K562 (cell line): ENCODE data around the gene PAN3. TPM values are rescaled to one million over a fixed set of nuclear protein-coding genes. Genes with fewer than 3 reads are reported as not detected.

Experiments
- GATAD2A ChIP-seq: fragments of 450-650 bp; IDR thresholded peaks from 2 replicates; pipeline ENCODE4 v1.6.1; 2017
- HBP1 ChIP-seq: fragments of 450-650 bp; formaldehyde crosslinking; IDR thresholded peaks from 2 replicates; pipeline ENCODE4 v1.4.0; 2022; ENCODE audit warnings: missing genetic modification characterization
- HDAC8 ChIP-seq: fragments of 450-650 bp; IDR thresholded peaks from 2 replicates; pipeline ENCODE4 v1.6.1; 2016; ENCODE audit warnings: mild to moderate bottlenecking, missing genetic modification characterization, moderate library complexity, missing compliant biosample characterization
- ZNF124 ChIP-seq: sonication (generic); formaldehyde crosslinking; IDR thresholded peaks from 2 replicates; pipeline ENCODE4 v1.8.1; 2022; ENCODE audit warnings: missing genetic modification reagents
- ZNF644 ChIP-seq: fragments of 200-800 bp; sonication (Bioruptor generic); IDR thresholded peaks from 2 replicates; pipeline ENCODE4 v1.6.1; 2016; ENCODE audit warnings: low read depth, missing genetic modification characterization, missing compliant biosample characterization
- ZNF77 ChIP-seq: fragments of 250-450 bp; sonication (Bioruptor Pico); IDR thresholded peaks from 2 replicates; pipeline ENCODE4 v1.5.0; 2020
- polyA plus RNA-seq, 8 experiments: library from polyadenylated mRNA; depleted of rRNA in 4 of 8; stranded (reverse) in 5 of 8; unstranded in 3 of 8; fragments of >200 nt; fragmentation: Nextera tagmentation in 2 of 8; fragmentation: Illumina TruSeq in 1 of 8; extraction: Ambion mirVana in 2 of 8; extraction: Trizol in 1 of 8; gene quantifications; 2 replicates each; pipeline versions ENCODE4 v1.2.1 to v1.2.3, GENCODE V29; 2011 to 2014; ENCODE audit warnings: inconsistent platforms in 1 of 8, missing spikeins in 1 of 8
- total RNA-seq, 7 experiments: library from RNA; depleted of rRNA in 6 of 7; stranded (reverse); fragments of >200 nt in 6 of 7; fragmentation: Illumina TruSeq in 2 of 7; extraction: Trizol in 2 of 7; gene quantifications; 2 replicates each; pipeline versions ENCODE4 v1.2.1 to v1.2.3, GENCODE V29; 2011 to 2021; ENCODE audit warnings: low replicate concordance in 1 of 7
- TF ChIP-seq, protein P1 (sequence below): sonication (generic); formaldehyde crosslinking; IDR thresholded peaks from 2 replicates; pipeline ENCODE4 v1.8.0; 2022; ENCODE audit warnings: missing genetic modification reagents, mild to moderate bottlenecking, borderline replicate concordance
- TF ChIP-seq, protein P2 (sequence below): IDR thresholded peaks from 2 replicates; pipeline ENCODE4 v1.6.1; 2014; ENCODE audit warnings: antibody characterized with exemption
- TF ChIP-seq, protein P3 (sequence below), 2 experiments: fragments of 450-650 bp; IDR thresholded peaks; 2 replicates each; pipeline ENCODE4 v1.6.1; 2016; ENCODE audit warnings: mild to moderate bottlenecking in 2 of 2, borderline replicate concordance in 1 of 2, low read depth in 1 of 2, moderate library complexity in 1 of 2
- TF ChIP-seq, protein P4 (sequence below): fragments of 250-450 bp; sonication (Bioruptor Pico); IDR thresholded peaks from 2 replicates; pipeline ENCODE4 v1.8.0; 2022; ENCODE audit warnings: inconsistent platforms, mild to moderate bottlenecking, moderate library complexity, borderline replicate concordance
- TF ChIP-seq, protein P5 (sequence below): fragments of 250-450 bp; sonication (Bioruptor Pico); IDR thresholded peaks from 2 replicates; pipeline ENCODE4 v1.6.1; 2021; ENCODE audit warnings: mild to moderate bottlenecking

PAN3 gene
- total and polyA plus RNA-seq, 9 of the 15 experiments (the other 6 are each of a cell fraction or from before 2014, with no cell fraction given) = 7.2 to 19.9 (median 11.6) TPM

DNA sequence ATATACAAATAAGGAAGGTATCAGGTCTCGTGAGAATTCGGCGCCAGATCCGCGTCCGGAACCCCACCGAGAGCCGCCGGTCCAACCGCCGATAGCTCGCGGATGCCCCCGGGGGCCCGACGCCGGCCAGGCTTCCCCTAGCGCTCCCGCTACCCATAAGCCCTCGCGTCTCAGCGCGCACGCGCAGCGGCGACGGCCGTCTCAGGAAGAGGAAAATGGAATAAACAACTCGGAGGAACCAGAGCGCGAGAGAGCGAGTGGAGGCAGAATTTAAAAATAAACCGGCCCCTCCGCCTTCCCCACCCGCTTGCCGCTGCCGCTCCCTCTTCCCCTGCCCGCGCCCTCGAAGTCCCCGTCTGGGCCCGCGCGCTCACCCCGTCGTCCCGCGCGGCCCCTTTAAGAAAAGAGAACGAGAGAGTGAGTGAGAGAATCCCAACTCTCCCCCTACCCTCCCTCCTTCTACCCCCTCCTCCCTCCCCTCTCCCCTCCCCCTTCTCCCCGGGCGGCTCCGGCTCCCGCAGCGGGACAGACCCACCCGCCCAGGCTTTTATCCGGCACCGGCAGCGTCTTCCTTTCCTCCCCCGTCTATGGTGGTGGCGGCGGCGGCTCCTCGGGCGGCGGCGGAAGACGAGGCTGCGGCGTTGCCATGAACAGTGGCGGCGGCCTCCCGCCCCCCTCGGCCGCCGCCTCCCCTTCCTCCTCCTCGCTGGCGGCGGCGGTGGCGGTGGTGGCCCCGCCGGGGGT is at the start of gene PAN3 (continued):
- TF ChIP-seq, protein P1, sequence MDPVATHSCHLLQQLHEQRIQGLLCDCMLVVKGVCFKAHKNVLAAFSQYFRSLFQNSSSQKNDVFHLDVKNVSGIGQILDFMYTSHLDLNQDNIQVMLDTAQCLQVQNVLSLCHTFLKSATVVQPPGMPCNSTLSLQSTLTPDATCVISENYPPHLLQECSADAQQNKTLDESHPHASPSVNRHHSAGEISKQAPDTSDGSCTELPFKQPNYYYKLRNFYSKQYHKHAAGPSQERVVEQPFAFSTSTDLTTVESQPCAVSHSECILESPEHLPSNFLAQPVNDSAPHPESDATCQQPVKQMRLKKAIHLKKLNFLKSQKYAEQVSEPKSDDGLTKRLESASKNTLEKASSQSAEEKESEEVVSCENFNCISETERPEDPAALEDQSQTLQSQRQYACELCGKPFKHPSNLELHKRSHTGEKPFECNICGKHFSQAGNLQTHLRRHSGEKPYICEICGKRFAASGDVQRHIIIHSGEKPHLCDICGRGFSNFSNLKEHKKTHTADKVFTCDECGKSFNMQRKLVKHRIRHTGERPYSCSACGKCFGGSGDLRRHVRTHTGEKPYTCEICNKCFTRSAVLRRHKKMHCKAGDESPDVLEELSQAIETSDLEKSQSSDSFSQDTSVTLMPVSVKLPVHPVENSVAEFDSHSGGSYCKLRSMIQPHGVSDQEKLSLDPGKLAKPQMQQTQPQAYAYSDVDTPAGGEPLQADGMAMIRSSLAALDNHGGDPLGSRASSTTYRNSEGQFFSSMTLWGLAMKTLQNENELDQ (CRISPR knock-in tag) = no peak
- TF ChIP-seq, protein P2, sequence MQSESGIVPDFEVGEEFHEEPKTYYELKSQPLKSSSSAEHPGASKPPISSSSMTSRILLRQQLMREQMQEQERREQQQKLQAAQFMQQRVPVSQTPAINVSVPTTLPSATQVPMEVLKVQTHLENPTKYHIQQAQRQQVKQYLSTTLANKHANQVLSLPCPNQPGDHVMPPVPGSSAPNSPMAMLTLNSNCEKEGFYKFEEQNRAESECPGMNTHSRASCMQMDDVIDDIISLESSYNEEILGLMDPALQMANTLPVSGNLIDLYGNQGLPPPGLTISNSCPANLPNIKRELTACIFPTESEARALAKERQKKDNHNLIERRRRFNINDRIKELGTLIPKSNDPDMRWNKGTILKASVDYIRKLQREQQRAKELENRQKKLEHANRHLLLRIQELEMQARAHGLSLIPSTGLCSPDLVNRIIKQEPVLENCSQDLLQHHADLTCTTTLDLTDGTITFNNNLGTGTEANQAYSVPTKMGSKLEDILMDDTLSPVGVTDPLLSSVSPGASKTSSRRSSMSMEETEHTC = no peak
- TF ChIP-seq ZNF124 (CRISPR knock-in tag) (no peak), HDAC8 (no peak), ZNF77 (no peak), HBP1 (CRISPR knock-in tag) (no peak), GATAD2A (no peak), ZNF644 (no peak)
- TF ChIP-seq, protein P3, sequence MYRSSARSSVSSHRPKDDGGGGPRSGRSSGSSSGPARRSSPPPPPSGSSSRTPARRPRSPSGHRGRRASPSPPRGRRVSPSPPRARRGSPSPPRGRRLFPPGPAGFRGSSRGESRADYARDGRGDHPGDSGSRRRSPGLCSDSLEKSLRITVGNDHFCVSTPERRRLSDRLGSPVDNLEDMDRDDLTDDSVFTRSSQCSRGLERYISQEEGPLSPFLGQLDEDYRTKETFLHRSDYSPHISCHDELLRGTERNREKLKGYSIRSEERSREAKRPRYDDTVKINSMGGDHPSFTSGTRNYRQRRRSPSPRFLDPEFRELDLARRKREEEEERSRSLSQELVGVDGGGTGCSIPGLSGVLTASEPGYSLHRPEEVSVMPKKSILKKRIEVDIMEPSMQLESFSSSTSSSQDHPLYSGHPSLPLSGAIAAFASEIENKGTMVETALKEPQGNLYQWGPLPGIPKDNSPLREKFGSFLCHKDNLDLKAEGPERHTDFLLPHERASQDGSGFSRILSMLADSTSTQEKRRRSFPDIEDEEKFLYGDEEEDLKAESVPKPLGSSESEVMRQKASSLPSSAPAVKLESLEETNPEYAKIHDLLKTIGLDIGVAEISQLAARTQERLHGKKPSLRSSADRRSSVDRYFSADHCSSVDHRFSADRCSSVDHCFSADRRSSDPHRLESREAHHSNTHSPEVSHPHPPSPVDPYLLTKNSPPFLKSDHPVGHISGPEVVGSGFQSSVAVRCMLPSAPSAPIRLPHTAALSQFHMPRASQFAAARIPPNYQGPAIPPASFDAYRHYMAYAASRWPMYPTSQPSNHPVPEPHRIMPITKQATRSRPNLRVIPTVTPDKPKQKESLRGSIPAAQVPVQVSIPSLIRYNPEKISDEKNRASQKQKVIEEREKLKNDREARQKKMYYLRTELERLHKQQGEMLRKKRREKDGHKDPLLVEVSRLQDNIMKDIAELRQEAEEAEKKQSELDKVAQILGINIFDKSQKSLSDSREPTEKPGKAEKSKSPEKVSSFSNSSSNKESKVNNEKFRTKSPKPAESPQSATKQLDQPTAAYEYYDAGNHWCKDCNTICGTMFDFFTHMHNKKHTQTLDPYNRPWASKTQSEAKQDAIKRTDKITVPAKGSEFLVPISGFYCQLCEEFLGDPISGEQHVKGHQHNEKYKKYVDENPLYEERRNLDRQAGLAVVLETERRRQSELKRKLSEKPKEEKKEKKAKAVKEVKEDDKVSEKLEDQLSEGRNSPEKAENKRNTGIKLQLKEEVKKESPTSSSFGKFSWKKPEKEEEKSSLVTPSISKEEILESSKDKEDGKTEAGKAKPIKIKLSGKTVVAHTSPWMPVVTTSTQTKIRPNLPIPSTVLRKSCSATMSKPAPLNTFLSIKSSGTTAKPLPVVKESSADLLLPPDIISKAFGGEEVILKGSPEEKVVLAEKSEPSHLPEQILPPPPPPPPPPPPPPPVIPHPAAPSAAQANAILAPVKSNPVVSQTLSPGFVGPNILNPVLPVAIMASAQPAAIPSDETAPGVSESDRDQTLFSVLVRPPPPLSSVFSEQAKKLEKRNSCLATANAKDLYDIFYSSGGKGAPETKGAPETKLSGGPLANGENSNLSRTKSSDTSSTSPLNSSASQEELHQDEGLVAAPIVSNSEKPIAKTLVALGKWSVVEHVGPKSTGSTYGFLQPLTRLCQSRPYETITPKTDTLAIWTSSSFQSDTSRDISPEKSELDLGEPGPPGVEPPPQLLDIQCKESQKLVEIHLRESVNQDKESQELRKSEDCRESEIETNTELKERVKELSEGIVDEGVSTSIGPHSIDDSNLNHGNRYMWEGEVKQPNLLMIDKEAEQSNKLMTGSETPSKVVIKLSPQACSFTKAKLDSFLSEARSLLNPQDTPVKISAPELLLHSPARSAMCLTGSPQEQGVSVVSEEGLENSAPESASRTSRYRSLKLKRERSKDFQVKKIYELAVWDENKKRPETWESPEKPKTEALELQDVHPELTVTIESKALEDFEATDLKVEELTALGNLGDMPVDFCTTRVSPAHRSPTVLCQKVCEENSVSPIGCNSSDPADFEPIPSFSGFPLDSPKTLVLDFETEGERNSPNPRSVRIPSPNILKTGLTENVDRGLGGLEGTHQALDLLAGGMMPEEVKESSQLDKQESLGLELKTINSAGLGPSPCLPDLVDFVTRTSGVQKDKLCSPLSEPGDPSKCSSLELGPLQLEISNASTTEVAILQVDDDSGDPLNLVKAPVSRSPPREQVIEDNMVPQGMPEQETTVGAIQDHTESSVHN (IDR thresholded peaks at IDR 0.05; ENCODE audit: borderline replicate concordance in 1 of 2, low read depth in 1 of 2) = no peak
- TF ChIP-seq, protein P4, sequence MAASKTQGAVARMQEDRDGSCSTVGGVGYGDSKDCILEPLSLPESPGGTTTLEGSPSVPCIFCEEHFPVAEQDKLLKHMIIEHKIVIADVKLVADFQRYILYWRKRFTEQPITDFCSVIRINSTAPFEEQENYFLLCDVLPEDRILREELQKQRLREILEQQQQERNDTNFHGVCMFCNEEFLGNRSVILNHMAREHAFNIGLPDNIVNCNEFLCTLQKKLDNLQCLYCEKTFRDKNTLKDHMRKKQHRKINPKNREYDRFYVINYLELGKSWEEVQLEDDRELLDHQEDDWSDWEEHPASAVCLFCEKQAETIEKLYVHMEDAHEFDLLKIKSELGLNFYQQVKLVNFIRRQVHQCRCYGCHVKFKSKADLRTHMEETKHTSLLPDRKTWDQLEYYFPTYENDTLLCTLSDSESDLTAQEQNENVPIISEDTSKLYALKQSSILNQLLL (CRISPR knock-in tag) = no peak
- TF ChIP-seq, protein P5, sequence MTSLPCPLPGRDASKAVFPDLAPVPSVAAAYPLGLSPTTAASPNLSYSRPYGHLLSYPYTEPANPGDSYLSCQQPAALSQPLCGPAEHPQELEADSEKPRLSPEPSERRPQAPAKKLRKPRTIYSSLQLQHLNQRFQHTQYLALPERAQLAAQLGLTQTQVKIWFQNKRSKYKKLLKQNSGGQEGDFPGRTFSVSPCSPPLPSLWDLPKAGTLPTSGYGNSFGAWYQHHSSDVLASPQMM = no peak
